Measurements from ENCODE around the gene INSIG1.

The INSIG1 gene

GRCh38 chr7:155351120-155351870 is 53.6 kb downstream of the INSIG1 start:
- DNase-seq = no peak

GRCh38 chr7:155352076-155352752 is 54.5 kb downstream of the INSIG1 start:
- no peak for DNase-seq

- DNase-seq = no peak
Measured at GRCh38 chr7:155352753-155353115, 55.1 kb downstream of the INSIG1 start.

DNA sequence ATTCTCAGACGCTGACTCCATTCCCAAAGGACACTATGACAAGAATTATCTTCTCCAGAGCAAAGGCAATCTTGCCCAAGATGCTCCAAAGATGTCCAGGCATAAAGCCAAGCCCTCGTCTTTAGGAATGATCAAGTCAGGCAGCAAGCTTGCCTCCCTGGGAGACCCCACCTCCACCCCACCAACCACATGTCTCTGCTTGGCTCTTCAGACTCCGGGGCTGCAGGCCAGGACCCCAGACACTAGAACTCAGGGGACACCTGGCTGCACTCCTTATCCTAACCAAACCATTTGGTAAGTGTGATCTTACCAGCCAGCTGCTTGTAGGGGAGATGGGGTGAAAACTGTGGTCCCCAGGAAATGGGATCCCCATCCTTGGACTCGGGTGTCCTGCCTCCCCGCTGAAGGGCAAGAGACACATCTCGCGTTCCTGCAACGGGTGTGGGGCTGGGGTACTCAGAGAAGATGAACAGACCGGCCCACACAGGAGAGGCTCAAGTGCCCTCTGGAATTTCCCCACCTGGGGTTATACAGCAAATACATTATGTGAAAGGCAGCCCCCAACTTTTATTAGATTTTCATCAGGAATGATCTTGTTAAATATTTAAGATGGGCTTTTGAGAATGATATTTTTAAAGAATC is 55.7 kb downstream of the INSIG1 start:
- DNase-seq = no peak

GRCh38 chr7:155354371-155355048 is 56.8 kb downstream of the INSIG1 start:
- no peak for DNase-seq

DNA sequence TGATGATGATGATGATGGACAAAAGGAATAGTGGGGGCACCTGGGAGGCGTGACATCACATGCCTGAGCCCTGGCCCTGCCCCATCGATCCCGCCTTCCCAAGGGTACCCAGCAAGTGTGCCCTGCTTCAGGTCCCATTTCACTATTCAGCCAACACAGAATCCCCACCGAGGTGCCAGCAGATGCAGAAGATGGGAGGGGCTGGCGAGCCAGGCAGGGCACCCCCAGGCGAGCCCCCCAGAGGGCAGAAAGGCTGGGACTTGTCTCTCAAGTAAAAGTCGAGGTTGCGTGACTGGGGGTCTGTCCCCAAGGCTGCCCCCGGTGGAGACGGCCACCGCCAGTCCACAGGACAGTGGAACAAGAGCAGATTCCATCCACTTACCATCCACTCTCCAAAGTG is 57.5 kb downstream of the INSIG1 start:
- DNase-seq = no peak

- DNase-seq = no peak
Measured at GRCh38 chr7:155355745-155356144, 58.1 kb downstream of the INSIG1 start.

GRCh38 chr7:155356323-155357105 is 58.8 kb downstream of the INSIG1 start:
- peak in 3 of 4 experiments; percentile 36 to 53 (median 39) for DNase-seq

GRCh38 chr7:155357573-155358041 is 59.9 kb downstream of the INSIG1 start:
- peak; percentile 67 to 88 (median 80) for DNase-seq

DNA sequence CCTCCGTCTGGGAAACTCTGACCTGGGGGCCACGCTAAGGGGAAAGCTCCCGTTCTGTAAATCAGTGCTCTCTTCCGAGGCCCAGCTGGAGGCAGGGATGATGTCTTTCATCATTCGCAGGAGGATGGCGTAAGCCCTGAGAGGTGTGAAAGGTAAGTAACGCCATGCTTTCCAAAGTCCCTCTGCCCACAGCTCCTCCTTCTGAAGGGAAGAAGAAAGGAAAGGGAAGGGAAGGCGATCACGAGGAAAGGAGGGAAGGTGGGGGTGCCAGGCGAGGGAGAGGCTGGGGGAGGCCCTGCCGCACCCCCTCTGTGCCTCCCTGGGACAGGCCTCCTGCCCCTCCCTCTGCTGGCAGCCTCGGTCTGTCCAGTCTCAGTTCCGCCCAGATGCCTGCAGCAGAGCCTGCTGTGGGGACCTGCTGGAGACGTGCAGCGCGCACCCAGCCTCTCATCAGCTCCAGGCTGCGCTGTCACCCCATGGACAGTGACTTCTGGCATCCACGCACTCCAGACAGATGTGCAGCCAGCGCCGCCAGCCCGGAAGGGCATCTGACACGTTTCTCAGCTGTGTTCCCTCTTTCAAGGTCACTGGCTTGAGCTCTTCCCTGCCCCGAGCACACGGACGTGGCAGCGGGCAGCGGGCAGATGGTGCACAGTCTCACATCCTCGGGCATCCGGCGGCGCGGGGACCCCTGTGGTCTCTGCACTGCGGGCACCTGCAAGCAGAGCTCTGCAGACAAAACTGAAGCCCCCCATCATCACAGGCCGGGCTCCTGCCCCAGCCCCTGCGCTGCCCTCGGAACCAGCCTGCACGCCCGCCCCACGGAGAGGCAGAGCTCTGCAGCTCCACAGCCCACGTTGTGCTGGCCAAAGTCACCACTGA is 60.6 kb downstream of the INSIG1 start:
- peak in 2 of 4 experiments; percentile 34 to 47 for DNase-seq

GRCh38 chr7:155358948-155359712 is 61.5 kb downstream of the INSIG1 start:
- DNase-seq = no peak
